ENCODE measurements around the gene KCNMB4. TPM values are rescaled to one million over a fixed set of nuclear protein-coding genes. Genes with fewer than 3 reads are reported as not detected.

Gene KCNMB4
- total RNA-seq, 1 donor from 2014 or later: 3.4 TPM

DNA sequence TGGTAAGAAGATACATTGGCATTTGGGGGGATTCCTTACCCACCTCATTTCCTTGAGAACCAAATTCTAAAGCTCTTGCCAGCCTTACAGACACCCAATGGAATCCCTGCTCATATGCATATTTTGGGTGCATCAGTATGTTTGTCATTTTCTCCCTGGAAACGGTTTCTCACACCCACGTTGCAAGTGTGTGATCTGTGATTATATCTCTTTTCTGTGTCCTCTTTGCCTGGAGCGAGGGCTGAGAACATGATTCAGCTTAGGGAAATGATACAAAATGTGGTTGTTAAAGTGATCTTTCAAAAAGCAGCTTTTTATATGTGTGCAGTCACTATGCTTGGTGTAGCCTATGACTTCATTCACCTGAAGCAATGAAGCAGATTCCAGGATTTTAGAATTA, 52.0 kb downstream of the KCNMB4 start:
- Histone ChIP-seq H3K4me1 (no peaks in the 10 kb centered on the region), H3K36me3 (no peaks in the 10 kb centered on the region), H3K27me3 (no peaks in the 10 kb centered on the region), H3K9me3 (no peaks in the 10 kb centered on the region), H3K27ac (no peak overlapping the region), H3K4me3 (no peak overlapping the region)
- no peak for DNase-seq (ENCODE audit: low spot score in 2 of 2)
- intact Hi-C loops (cut with DNase I): no loop called here
- TF ChIP-seq, protein P1, sequence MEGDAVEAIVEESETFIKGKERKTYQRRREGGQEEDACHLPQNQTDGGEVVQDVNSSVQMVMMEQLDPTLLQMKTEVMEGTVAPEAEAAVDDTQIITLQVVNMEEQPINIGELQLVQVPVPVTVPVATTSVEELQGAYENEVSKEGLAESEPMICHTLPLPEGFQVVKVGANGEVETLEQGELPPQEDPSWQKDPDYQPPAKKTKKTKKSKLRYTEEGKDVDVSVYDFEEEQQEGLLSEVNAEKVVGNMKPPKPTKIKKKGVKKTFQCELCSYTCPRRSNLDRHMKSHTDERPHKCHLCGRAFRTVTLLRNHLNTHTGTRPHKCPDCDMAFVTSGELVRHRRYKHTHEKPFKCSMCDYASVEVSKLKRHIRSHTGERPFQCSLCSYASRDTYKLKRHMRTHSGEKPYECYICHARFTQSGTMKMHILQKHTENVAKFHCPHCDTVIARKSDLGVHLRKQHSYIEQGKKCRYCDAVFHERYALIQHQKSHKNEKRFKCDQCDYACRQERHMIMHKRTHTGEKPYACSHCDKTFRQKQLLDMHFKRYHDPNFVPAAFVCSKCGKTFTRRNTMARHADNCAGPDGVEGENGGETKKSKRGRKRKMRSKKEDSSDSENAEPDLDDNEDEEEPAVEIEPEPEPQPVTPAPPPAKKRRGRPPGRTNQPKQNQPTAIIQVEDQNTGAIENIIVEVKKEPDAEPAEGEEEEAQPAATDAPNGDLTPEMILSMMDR (IDR thresholded peaks at IDR 0.05): no peak

DNA sequence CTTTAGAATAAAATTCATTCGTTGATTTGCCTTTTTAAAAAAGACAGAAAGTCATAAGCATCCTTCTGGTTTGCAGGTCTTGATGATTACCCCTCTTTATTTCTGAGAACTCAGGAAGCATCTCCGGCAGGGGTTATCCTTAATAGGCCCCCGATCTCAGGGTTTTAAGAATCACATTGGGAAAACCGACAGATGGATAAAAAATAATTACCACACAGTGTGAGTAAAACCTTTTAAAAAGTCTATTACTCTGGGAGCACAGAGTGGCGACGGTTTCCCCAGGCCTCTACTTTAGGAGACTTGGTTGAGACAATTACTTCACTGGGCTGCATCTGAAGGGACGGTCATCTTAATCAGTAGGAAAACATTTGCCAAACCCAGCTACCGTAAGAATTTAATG, 56.5 kb downstream of the KCNMB4 start:
- Histone ChIP-seq H3K4me3 (no peak overlapping the region), H3K36me3 (no peaks in the 10 kb centered on the region), H3K9me3 (no peaks in the 10 kb centered on the region), H3K4me1 (no peaks in the 10 kb centered on the region), H3K27me3 (no peaks in the 10 kb centered on the region), H3K27ac (no peak overlapping the region)
- TF ChIP-seq, protein P1 (IDR thresholded peaks at IDR 0.05): no peak
- no peak for DNase-seq (ENCODE audit: low spot score in 2 of 2)
- intact Hi-C loops (cut with DNase I): no loop called here

DNA sequence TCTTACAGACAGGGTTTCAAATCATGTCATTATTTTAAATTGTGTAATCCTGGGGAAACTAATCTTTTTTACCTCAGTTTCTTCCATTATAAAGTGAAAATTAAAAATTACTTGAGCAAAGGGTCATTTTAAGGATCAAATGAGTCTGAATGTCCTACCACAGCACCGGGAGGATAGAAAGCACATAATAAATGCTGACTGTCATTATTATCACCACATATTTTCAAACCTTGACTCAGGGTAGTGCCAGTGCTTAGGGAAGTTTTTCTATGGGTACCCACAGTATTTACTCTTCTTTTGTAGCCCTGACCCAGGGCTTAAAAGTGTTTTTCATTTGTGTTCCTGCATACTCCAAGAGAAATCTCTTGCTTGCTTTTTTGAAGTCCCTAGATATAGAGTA, 60.5 kb downstream of the KCNMB4 start:
- no peak overlapping the region for H3K4me3 ChIP-seq
- no peak overlapping the region for H3K27ac ChIP-seq
- no peaks in the 10 kb centered on the region for H3K36me3 ChIP-seq
- no peaks in the 10 kb centered on the region for H3K9me3 ChIP-seq
- intact Hi-C loops (cut with DNase I): no loop called here
- H3K4me1 ChIP-seq: no peaks in the 10 kb centered on the region
- no peak for DNase-seq (ENCODE audit: low spot score in 2 of 2)
- H3K27me3 ChIP-seq: no peaks in the 10 kb centered on the region
- TF ChIP-seq, protein P1 (IDR thresholded peaks at IDR 0.05): no peak

DNA sequence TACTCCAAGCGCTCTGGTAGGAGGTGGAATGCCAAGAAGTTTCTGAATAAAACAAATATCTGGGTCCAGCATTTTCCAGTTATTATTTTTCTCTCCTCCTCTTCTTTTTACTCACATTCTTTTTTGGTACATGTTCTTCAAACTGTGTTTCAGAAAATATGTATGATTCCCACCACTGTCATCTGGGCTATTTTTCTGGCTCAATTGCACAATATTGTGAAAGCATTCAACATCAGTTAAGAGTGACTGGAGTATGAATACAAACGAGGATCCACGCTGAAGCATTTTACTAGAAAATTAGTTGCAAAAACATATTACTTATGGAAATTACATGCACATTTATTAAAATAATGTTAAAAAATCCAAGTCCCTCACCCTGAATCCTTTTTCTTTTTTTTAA, 61.5 kb downstream of the KCNMB4 start:
- Histone ChIP-seq H3K4me1 (no peaks in the 10 kb centered on the region), H3K4me3 (no peak overlapping the region), H3K9me3 (no peaks in the 10 kb centered on the region), H3K36me3 (no peaks in the 10 kb centered on the region), H3K27me3 (no peaks in the 10 kb centered on the region), H3K27ac (no peak overlapping the region)
- intact Hi-C loops (cut with DNase I): no loop called here
- no peak for DNase-seq (ENCODE audit: low spot score in 2 of 2)
- TF ChIP-seq, protein P1 (IDR thresholded peaks at IDR 0.05): no peak

DNA sequence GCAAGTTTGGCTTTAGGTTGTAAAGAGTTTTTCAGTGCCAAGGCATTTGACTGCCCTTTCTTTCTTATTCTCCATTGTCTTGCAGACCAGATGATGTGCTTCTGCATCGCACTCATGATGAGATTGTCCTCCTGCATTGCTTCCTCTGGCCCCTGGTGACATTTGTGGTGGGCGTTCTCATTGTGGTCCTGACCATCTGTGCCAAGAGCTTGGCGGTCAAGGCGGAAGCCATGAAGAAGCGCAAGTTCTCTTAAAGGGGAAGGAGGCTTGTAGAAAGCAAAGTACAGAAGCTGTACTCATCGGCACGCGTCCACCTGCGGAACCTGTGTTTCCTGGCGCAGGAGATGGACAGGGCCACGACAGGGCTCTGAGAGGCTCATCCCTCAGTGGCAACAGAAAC, 64.3 kb downstream of the KCNMB4 start:
- no peak for DNase-seq (ENCODE audit: low spot score in 2 of 2)
- intact Hi-C loops (cut with DNase I): no loop called here
- TF ChIP-seq, protein P1 (IDR thresholded peaks at IDR 0.05): no peak
- Histone ChIP-seq H3K27me3 (no peaks in the 10 kb centered on the region), H3K4me3 (no peak overlapping the region), H3K27ac (no peak overlapping the region), H3K36me3 (no peaks in the 10 kb centered on the region), H3K4me1 (no peaks in the 10 kb centered on the region), H3K9me3 (peaks cover 0 to 7% of the 10 kb centered on the region in 2 donors)

DNA sequence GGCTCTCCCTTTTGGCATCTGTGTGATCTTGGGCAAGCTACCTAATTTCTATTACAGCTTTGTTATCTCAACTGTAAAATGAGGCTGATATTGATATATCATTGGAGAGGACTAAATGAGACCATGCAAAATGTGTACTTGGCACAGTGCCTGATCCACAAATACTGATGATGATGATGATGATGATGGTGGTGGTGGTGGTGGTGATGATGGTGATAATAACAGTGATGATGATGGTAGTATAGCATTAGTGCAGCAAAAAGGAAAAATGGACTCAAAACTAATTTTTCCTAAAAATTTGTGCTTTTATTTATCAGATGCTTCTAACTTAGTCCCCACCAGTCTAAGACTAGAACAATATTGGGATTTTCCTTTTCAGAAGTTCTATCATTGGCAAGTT, 70.7 kb downstream of the KCNMB4 start:
- intact Hi-C loops (cut with DNase I): no loop called here
- Histone ChIP-seq H3K4me3 (no peak overlapping the region), H3K27me3 (no peaks in the 10 kb centered on the region), H3K9me3 (peaks cover 0 to 7% of the 10 kb centered on the region in 2 donors), H3K27ac (no peak overlapping the region), H3K36me3 (no peaks in the 10 kb centered on the region), H3K4me1 (no peaks in the 10 kb centered on the region)
- TF ChIP-seq, protein P1 (IDR thresholded peaks at IDR 0.05): no peak
- DNase-seq (ENCODE audit: low spot score in 2 of 2): no peak
